B cell (primary cell): ENCODE results near the gene DCPS. TPM values are rescaled to one million over a fixed set of nuclear protein-coding genes. Genes with fewer than 3 reads are reported as not detected.

Experiments
- ATAC-seq: fragments of 200-7000 bp; cut with Tn5 transposase; one replicate; pipeline ENCODE4 v1.10.0; 2021; ENCODE audit warnings: low read depth, mild to moderate bottlenecking, moderate number of reproducible peaks, moderate library complexity
- CTCF ChIA-PET: fragments of 350-600 bp; sonication (Branson Sonifier 250); formaldehyde crosslinking; loops from one replicate; lab custom pipeline; 2021; ENCODE audit warnings: antibody characterized with exemption, inconsistent platforms; lab: Charles Lee
- POLR2A ChIA-PET: fragments of 350-600 bp; sonication (Branson Sonifier 250); formaldehyde crosslinking; loops from one replicate; lab custom pipeline; 2021; ENCODE audit warnings: antibody characterized with exemption; lab: Charles Lee
- DNase-seq: peaks from one replicate; pipeline ENCODE4 v3.0.0; 2013
- H2AFZ ChIP-seq: 2 replicates; pipeline ENCODE4 v1.6.1; 2012; ENCODE audit warnings: mild to moderate bottlenecking, low read depth, low read length; ENCODE audit not compliant: insufficient read depth, poor library complexity, severe bottlenecking
- H3K27ac ChIP-seq, 2 donors: 1 replicate in 1 of 2; 2 replicates in 1 of 2; pipeline ENCODE4 v1.5.1; 2012 to 2013; ENCODE audit warnings: low read length in 2 of 2, mild to moderate bottlenecking in 2 of 2, moderate library complexity in 1 of 2
- H3K27me3 ChIP-seq, 4 experiments: fragments of 200-600 bp in 1 of 4; sonication (generic) in 1 of 4; replicated peaks in 1 of 4; 1 replicate in 2 of 4; 2 replicates in 2 of 4; pipeline versions ENCODE4 v1.6.1 to v1.7.0; 2013 to 2016; ENCODE audit warnings: low read length in 3 of 4, mild to moderate bottlenecking in 2 of 4, mixed read lengths in 1 of 4, moderate library complexity in 1 of 4; ENCODE audit not compliant: insufficient read depth in 4 of 4, control insufficient read depth in 3 of 4; ENCODE audit errors: control extremely low read depth in 1 of 4
- H3K36me3 ChIP-seq, 2 experiments: replicated peaks in 1 of 2; 1 replicate in 1 of 2; 2 replicates in 1 of 2; pipeline versions ENCODE4 v1.6.1 to v1.7.1; 2013; ENCODE audit warnings: low read length in 1 of 2; ENCODE audit not compliant: insufficient read depth in 2 of 2, control insufficient read depth in 1 of 2; ENCODE audit errors: control extremely low read depth in 1 of 2, extremely low read depth in 1 of 2
- H3K4me1 ChIP-seq, 2 donors: fragments of 200-600 bp in 1 of 2; sonication (generic) in 1 of 2; 1 replicate in 1 of 2; 2 replicates in 1 of 2; pipeline versions ENCODE4 v1.5.1 to v1.6.1; 2013 to 2017; ENCODE audit warnings: low read length in 2 of 2; ENCODE audit not compliant: control insufficient read depth in 2 of 2, insufficient read depth in 2 of 2
- H3K4me2 ChIP-seq: replicated peaks from 2 replicates; pipeline ENCODE3; 2012; ENCODE audit warnings: mild to moderate bottlenecking, low read depth, low read length; ENCODE audit not compliant: poor library complexity, severe bottlenecking
- H3K4me3 ChIP-seq, 5 experiments: fragments of 200-600 bp in 1 of 5; sonication (generic) in 1 of 5; 1 replicate in 3 of 5; 2 replicates in 2 of 5; pipeline versions ENCODE4 v1.5.1 to v1.7.0; 2011 to 2016; ENCODE audit warnings: low read length in 4 of 5, mild to moderate bottlenecking in 4 of 5, low read depth in 2 of 5, control low read depth in 1 of 5, moderate library complexity in 1 of 5; ENCODE audit not compliant: insufficient read depth in 1 of 5; ENCODE audit errors: control extremely low read depth in 1 of 5, extremely low read depth in 1 of 5
- H3K79me2 ChIP-seq: fragments of 200-600 bp; sonication (generic); one replicate; pipeline ENCODE4 v1.6.0; 2016; ENCODE audit warnings: low read length; ENCODE audit not compliant: control insufficient read depth, insufficient read depth
- H3K9ac ChIP-seq: fragments of 200-600 bp; sonication (generic); 2 replicates; pipeline ENCODE4 v1.6.1; 2017; ENCODE audit warnings: mild to moderate bottlenecking, low read length, moderate library complexity
- H3K9me3 ChIP-seq, 3 donors: one replicate each; pipeline versions ENCODE4 v1.6.1 to v1.7.1; 2013; ENCODE audit warnings: low read length in 2 of 3; ENCODE audit not compliant: control insufficient read depth in 2 of 3, insufficient read depth in 1 of 3; ENCODE audit errors: control extremely low read depth in 1 of 3
- H4K20me1 ChIP-seq: 2 replicates; pipeline ENCODE4 v1.6.0; 2012; ENCODE audit warnings: mild to moderate bottlenecking, low read length; ENCODE audit not compliant: insufficient read depth, control insufficient read depth, poor library complexity, severe bottlenecking
- H3K27ac Mint-ChIP-seq: one replicate; pipeline ENCODE4 v1.8.0; 2021; ENCODE audit warnings: mixed read lengths
- H3K27me3 Mint-ChIP-seq: one replicate; pipeline ENCODE4 v1.8.0; 2021; ENCODE audit warnings: mixed read lengths
- H3K4me1 Mint-ChIP-seq: one replicate; pipeline ENCODE4 v1.8.0; 2021; ENCODE audit warnings: mixed read lengths
- H3K4me3 Mint-ChIP-seq: one replicate; pipeline ENCODE4 v1.8.0; 2021; ENCODE audit warnings: mixed read lengths
- H3K9me3 Mint-ChIP-seq: one replicate; pipeline ENCODE4 v1.8.0; 2022; ENCODE audit warnings: mixed read lengths; ENCODE audit not compliant: insufficient read depth
- CTCF ChIP-seq: fragments of 200-600 bp; IDR thresholded peaks from one replicate; pipeline ENCODE4 v1.8.0; 2022; ENCODE audit warnings: antibody characterized with exemption, mild to moderate bottlenecking
- EZH2 ChIP-seq: IDR thresholded peaks from 2 replicates; pipeline ENCODE4 v1.6.1; 2012; ENCODE audit warnings: borderline replicate concordance, low read depth, mild to moderate bottlenecking, moderate library complexity, low read length; ENCODE audit not compliant: insufficient read depth, poor library complexity, severe bottlenecking
- WGBS: methylation state at CpG from one replicate; pipeline ENCODE4 v1.1.5; 2013; ENCODE audit warnings: missing lambda C conversion rate; ENCODE audit not compliant: insufficient coverage; 5-methylcytosine and 5-hydroxymethylcytosine counted together
- intact Hi-C: fragments of 100-400 bp; cut with micrococcal nuclease; formaldehyde crosslinking; loops from one replicate; pipeline ENCODE4 v1.10.0; 2022
- polyA plus RNA-seq: library from polyadenylated mRNA; depleted of rRNA; stranded (reverse); fragments of >200 nt; gene quantifications from 2 replicates; pipeline ENCODE4 v1.2.3, GENCODE V29; 2012
- total RNA-seq, 2 donors: library from RNA; stranded (reverse); fragments of 120-200 nt in 1 of 2; gene quantifications; 1 replicate in 1 of 2; 2 replicates in 1 of 2; pipeline versions ENCODE4 v1.2.3 to v1.2.4, GENCODE V29; 2013 to 2022

Gene DCPS
- total and polyA plus RNA-seq, 2 donors (not counting 1 experiment from before 2014, with no cell fraction given), result 21.7 to 37.1 TPM

GRCh38 chr11:126317756-126318573 is 14.1 kb downstream of the DCPS start:
- intact Hi-C loops, result no loop called here
- H3K9ac ChIP-seq, result no peak overlapping the region
- peaks cover 10 to 12% of the 10 kb centered on the region in 2 donors for H3K4me1 ChIP-seq
- peaks cover 18% of the 10 kb centered on the region for H4K20me1 ChIP-seq
- TF ChIP-seq CTCF, result no peak
- TF ChIP-seq EZH2, result no peak
- 50% methylated on average over 10 of the region's 14 CpGs for WGBS
- ChIA-PET CTCF (no interaction called here), POLR2A (no interaction called here)
- H3K4me2 ChIP-seq, result peak overlapping the region; percentile 22
- Mint-ChIP-seq H3K4me1 (peaks cover 30% of the 10 kb centered on the region), H3K9me3 (no peaks in the 10 kb centered on the region), H3K4me3 (no peak overlapping the region), H3K27ac (no peak overlapping the region), H3K27me3 (no peaks in the 10 kb centered on the region)
- no peak overlapping the region for H2AFZ ChIP-seq
- no peaks in the 10 kb centered on the region for H3K9me3 ChIP-seq
- ATAC-seq, result no peak
- H3K79me2 ChIP-seq, result peaks cover 48% of the 10 kb centered on the region
- no peak overlapping the region for H3K27ac ChIP-seq
- peaks cover 0 to 38% of the 10 kb centered on the region in 2 experiments for H3K36me3 ChIP-seq
- no peak for DNase-seq
- H3K4me3 ChIP-seq, result no peak overlapping the region
- no peaks in the 10 kb centered on the region for H3K27me3 ChIP-seq
